Peyer's patch (tissue), 4 donors: ENCODE results near the gene CNTN4. TPM values are rescaled to one million over a fixed set of nuclear protein-coding genes. Genes with fewer than 3 reads are reported as not detected.

Source experiments
- DNase-seq, 3 donors: peaks; one replicate each; pipeline ENCODE4 v3.0.0-alpha.2; 2017 to 2019
- H3K27ac ChIP-seq, 4 donors: fragments of 200-600 bp; sonication (generic); one replicate each; pipeline ENCODE4 v1.5.1; 2016 to 2019
- H3K27me3 ChIP-seq, 2 donors: fragments of 200-600 bp; sonication (generic); one replicate each; pipeline ENCODE4 v1.5.1; 2019
- H3K36me3 ChIP-seq, 3 donors: fragments of 200-600 bp; sonication (generic); one replicate each; pipeline ENCODE4 v1.5.1; 2016 to 2019
- H3K4me1 ChIP-seq, 4 donors: fragments of 200-600 bp; sonication (generic); one replicate each; pipeline ENCODE4 v1.5.1; 2016 to 2019
- H3K4me3 ChIP-seq, 4 donors: fragments of 200-600 bp; sonication (generic); 1 replicate in 3 of 4; 2 replicates in 1 of 4; pipeline ENCODE4 v1.5.1; 2016 to 2019; ENCODE audit warnings: mild to moderate bottlenecking in 1 of 4
- H3K9me3 ChIP-seq, 4 donors: fragments of 200-600 bp; sonication (generic); one replicate each; pipeline ENCODE4 v1.5.1; 2016 to 2019; ENCODE audit warnings: mild to moderate bottlenecking in 1 of 4
- POLR2A ChIP-seq, 2 donors: fragments of 450-650 bp; IDR thresholded peaks; one replicate each; pipeline ENCODE4 v1.5.1; 2017; ENCODE audit warnings: antibody characterized with exemption in 2 of 2, mild to moderate bottlenecking in 2 of 2, moderate library complexity in 2 of 2
- total RNA-seq, 4 donors: library from RNA; depleted of rRNA; stranded (reverse); fragments of >200 nt; gene quantifications; one replicate each; pipeline ENCODE4 v1.1.0, GENCODE V29; 2016
- TF ChIP-seq, protein P1 (sequence below), 6 experiments: fragments of 450-650 bp in 4 of 6; fragments of 200-600 bp in 2 of 6; sonication (generic) in 1 of 6; IDR thresholded peaks; one replicate each; pipeline ENCODE4 v1.5.1; 2017 to 2019; ENCODE audit warnings: antibody characterized with exemption in 6 of 6, mild to moderate bottlenecking in 3 of 6, moderate library complexity in 1 of 6

Gene CNTN4
- total RNA-seq, 4 donors from 2014 or later: 5.4 to 31.1 (median 19.9) TPM

DNA sequence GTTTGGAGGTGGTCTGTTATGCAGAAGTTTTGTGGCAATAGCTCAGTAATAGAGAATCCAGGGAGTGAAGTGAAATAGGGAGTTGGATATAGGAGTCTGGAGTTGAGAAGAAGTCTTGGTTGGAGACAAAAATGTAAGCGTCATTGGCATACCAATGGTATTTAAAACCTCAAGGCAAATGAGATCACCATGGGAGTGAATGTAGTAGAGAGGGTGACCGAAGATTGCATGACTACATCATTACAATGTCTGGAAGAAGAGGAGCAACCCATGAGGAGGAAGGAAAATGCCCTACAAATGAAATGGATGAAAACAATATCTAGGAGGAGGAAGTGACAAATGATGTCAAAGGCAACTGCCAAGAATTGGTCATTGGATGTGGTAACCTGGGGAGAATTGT, 54.4 kb downstream of the CNTN4 start:
- Histone ChIP-seq H3K4me3 (no peak overlapping the region), H3K27me3 (no peaks in the 10 kb centered on the region), H3K36me3 (no peaks in the 10 kb centered on the region), H3K4me1 (no peaks in the 10 kb centered on the region), H3K27ac (no peak overlapping the region), H3K9me3 (no peaks in the 10 kb centered on the region)
- TF ChIP-seq, protein P1, sequence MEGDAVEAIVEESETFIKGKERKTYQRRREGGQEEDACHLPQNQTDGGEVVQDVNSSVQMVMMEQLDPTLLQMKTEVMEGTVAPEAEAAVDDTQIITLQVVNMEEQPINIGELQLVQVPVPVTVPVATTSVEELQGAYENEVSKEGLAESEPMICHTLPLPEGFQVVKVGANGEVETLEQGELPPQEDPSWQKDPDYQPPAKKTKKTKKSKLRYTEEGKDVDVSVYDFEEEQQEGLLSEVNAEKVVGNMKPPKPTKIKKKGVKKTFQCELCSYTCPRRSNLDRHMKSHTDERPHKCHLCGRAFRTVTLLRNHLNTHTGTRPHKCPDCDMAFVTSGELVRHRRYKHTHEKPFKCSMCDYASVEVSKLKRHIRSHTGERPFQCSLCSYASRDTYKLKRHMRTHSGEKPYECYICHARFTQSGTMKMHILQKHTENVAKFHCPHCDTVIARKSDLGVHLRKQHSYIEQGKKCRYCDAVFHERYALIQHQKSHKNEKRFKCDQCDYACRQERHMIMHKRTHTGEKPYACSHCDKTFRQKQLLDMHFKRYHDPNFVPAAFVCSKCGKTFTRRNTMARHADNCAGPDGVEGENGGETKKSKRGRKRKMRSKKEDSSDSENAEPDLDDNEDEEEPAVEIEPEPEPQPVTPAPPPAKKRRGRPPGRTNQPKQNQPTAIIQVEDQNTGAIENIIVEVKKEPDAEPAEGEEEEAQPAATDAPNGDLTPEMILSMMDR (IDR thresholded peaks at IDR 0.05): no peak
- no peak for TF ChIP-seq POLR2A (IDR thresholded peaks at IDR 0.05)
- no peak for DNase-seq

GRCh38 chr3:2153547-2153946, 54.9 kb downstream of the CNTN4 start:
- no peak overlapping the region for H3K27ac ChIP-seq
- no peak overlapping the region for H3K4me3 ChIP-seq
- H3K36me3 ChIP-seq: no peaks in the 10 kb centered on the region
- no peaks in the 10 kb centered on the region for H3K4me1 ChIP-seq
- H3K27me3 ChIP-seq: no peaks in the 10 kb centered on the region
- TF ChIP-seq, protein P1 (IDR thresholded peaks at IDR 0.05): no peak
- no peak for TF ChIP-seq POLR2A (IDR thresholded peaks at IDR 0.05)
- DNase-seq: no peak
- H3K9me3 ChIP-seq: no peaks in the 10 kb centered on the region

DNA sequence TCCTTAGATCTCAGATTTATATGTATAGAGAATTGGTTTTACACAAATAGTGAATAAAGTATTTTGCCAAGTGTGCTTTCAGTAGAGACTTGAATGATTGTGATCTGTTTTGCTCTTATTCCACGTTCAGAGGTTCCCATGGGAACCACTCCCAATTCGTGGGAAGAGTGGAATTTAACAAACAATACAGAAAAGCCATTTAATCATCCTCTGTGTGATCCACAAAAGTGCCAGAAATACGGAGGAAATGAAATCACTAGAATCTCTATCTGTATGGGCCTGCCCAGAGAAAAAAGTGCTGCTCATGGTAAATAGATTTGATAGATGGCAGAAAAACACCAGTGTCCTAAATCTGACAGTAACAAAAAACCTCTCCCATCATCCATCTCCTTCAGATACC, 56.0 kb downstream of the CNTN4 start:
- Histone ChIP-seq H3K27ac (no peak overlapping the region), H3K9me3 (no peaks in the 10 kb centered on the region), H3K27me3 (no peaks in the 10 kb centered on the region), H3K36me3 (no peaks in the 10 kb centered on the region), H3K4me1 (no peaks in the 10 kb centered on the region), H3K4me3 (no peak overlapping the region)
- DNase-seq: no peak
- TF ChIP-seq, protein P1 (IDR thresholded peaks at IDR 0.05): no peak
- no peak for TF ChIP-seq POLR2A (IDR thresholded peaks at IDR 0.05)

- TF ChIP-seq POLR2A (IDR thresholded peaks at IDR 0.05): no peak
- TF ChIP-seq, protein P1 (IDR thresholded peaks at IDR 0.05): peak in 4 of 6 experiments; percentile 29 to 56 (median 48)
- no peak overlapping the region for H3K27ac ChIP-seq
- no peak for DNase-seq
- no peak overlapping the region for H3K4me3 ChIP-seq
- no peaks in the 10 kb centered on the region for H3K4me1 ChIP-seq
- no peaks in the 10 kb centered on the region for H3K9me3 ChIP-seq
- H3K36me3 ChIP-seq: no peaks in the 10 kb centered on the region
- H3K27me3 ChIP-seq: no peaks in the 10 kb centered on the region
Observed at GRCh38 chr3:2156244-2156847, 57.7 kb downstream of the CNTN4 start.

GRCh38 chr3:2158828-2159227, 60.2 kb downstream of the CNTN4 start:
- DNase-seq: no peak
- no peak overlapping the region for H3K4me3 ChIP-seq
- H3K9me3 ChIP-seq: no peaks in the 10 kb centered on the region
- TF ChIP-seq, protein P1 (IDR thresholded peaks at IDR 0.05): no peak
- TF ChIP-seq POLR2A (IDR thresholded peaks at IDR 0.05): no peak
- no peaks in the 10 kb centered on the region for H3K27me3 ChIP-seq
- H3K36me3 ChIP-seq: no peaks in the 10 kb centered on the region
- H3K4me1 ChIP-seq: no peaks in the 10 kb centered on the region
- H3K27ac ChIP-seq: no peak overlapping the region

GRCh38 chr3:2166552-2166951, 67.9 kb downstream of the CNTN4 start:
- Histone ChIP-seq H3K27me3 (no peaks in the 10 kb centered on the region), H3K27ac (no peak overlapping the region), H3K36me3 (no peaks in the 10 kb centered on the region), H3K9me3 (no peaks in the 10 kb centered on the region), H3K4me3 (no peak overlapping the region), H3K4me1 (no peaks in the 10 kb centered on the region)
- DNase-seq: no peak
- TF ChIP-seq, protein P1 (IDR thresholded peaks at IDR 0.05): peak in 1 of 6 experiments; percentile 23
- no peak for TF ChIP-seq POLR2A (IDR thresholded peaks at IDR 0.05)
